Pulmonary artery endothelial cell (primary cell): ENCODE measurements around the gene BAZ1B. TPM values are rescaled to one million over a fixed set of nuclear protein-coding genes. Genes with fewer than 3 reads are reported as not detected.

ENCODE experiments used
- total RNA-seq: library from RNA; depleted of rRNA; stranded (reverse); fragments of >200 nt; gene quantifications from 2 replicates; pipeline ENCODE4 v1.2.3, GENCODE V29; 2014

Gene BAZ1B
- total RNA-seq, 1 donor from 2014 or later: 53.7 TPM

Other genes starting within 250 kb of the BAZ1B start
- gene NSUN5, start 213.5 kb downstream of the BAZ1B start, total RNA-seq: 5.0 and 7.8 TPM in 2 replicates
- not detected in 2 replicates for gene TRIM50, start 194.2 kb downstream of the BAZ1B start, total RNA-seq
- gene FKBP6, start 194.1 kb downstream of the BAZ1B start, total RNA-seq: not detected in 2 replicates
- 0.66 and 0.74 TPM in 2 replicates for gene FZD9, start 88.5 kb downstream of the BAZ1B start, total RNA-seq
- 22.9 and 23.9 TPM in 2 replicates for gene BCL7B, start 35.4 kb upstream of the BAZ1B start, total RNA-seq
- gene TBL2, start 56.3 kb upstream of the BAZ1B start, total RNA-seq: 47.0 and 83.0 TPM in 2 replicates
- not detected in 2 replicates for gene MLXIPL, start 102.2 kb upstream of the BAZ1B start, total RNA-seq
- gene VPS37D, start 145.5 kb upstream of the BAZ1B start, total RNA-seq: 2.5 and 4.3 TPM in 2 replicates
- gene DNAJC30, start 161.2 kb upstream of the BAZ1B start, total RNA-seq: 1.9 and 2.7 TPM in 2 replicates
- 52.1 and 70.5 TPM in 2 replicates for gene BUD23, start 161.3 kb upstream of the BAZ1B start, total RNA-seq
- gene STX1A, start 197.4 kb upstream of the BAZ1B start, total RNA-seq: 21.8 and 23.5 TPM in 2 replicates
- 10.4 and 11.9 TPM in 2 replicates for gene ABHD11, start 216.5 kb upstream of the BAZ1B start, total RNA-seq
- 0.07 TPM in 1 of 2 replicates, not detected in the other for gene CLDN3, start 248.0 kb upstream of the BAZ1B start, total RNA-seq